Thyroid gland (tissue), 4 donors: ENCODE data around the gene FAM229B.

Experiments used
- POLR2A ChIP-seq, 2 donors: fragments of 450-650 bp; IDR thresholded peaks; one replicate each; pipeline ENCODE4 v1.6.1; 2017; ENCODE audit warnings: antibody characterized with exemption in 2 of 2, mild to moderate bottlenecking in 2 of 2, moderate library complexity in 1 of 2
- TF ChIP-seq, protein P1 (sequence below), 6 experiments: fragments of 200-600 bp in 3 of 6; fragments of 450-650 bp in 3 of 6; sonication (generic) in 3 of 6; IDR thresholded peaks; one replicate each; pipeline ENCODE4 v1.5.1; 2016 to 2019; ENCODE audit warnings: antibody characterized with exemption in 6 of 6, mild to moderate bottlenecking in 2 of 6, inconsistent platforms in 1 of 6, moderate library complexity in 1 of 6

DNA sequence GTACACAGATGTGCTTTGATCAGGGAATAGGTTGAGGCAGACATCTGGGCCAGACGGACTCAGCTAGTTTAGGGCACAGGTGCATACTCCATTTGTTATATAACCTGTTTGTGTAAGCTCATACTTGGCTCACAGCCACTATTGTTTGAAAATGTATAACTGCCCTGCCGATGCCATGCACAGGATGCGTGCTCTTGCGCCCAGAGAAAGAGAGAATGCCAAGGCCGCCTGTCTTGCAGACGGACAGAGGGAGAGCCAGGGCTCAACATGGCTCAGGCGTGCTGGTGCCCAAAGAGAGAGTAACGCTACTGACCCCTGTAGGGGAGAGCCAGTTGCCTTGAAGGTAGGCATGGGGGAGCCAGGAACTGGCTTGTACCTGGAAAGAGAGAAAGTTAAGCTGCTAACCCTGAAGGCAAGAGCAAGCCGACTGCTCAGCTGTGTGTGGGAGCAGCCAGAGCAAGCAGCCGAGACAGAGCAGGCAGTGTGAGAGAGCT is 57.7 kb downstream of the FAM229B start:
- TF ChIP-seq, protein P1, sequence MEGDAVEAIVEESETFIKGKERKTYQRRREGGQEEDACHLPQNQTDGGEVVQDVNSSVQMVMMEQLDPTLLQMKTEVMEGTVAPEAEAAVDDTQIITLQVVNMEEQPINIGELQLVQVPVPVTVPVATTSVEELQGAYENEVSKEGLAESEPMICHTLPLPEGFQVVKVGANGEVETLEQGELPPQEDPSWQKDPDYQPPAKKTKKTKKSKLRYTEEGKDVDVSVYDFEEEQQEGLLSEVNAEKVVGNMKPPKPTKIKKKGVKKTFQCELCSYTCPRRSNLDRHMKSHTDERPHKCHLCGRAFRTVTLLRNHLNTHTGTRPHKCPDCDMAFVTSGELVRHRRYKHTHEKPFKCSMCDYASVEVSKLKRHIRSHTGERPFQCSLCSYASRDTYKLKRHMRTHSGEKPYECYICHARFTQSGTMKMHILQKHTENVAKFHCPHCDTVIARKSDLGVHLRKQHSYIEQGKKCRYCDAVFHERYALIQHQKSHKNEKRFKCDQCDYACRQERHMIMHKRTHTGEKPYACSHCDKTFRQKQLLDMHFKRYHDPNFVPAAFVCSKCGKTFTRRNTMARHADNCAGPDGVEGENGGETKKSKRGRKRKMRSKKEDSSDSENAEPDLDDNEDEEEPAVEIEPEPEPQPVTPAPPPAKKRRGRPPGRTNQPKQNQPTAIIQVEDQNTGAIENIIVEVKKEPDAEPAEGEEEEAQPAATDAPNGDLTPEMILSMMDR (IDR thresholded peaks at IDR 0.05): no peak
- no peak for TF ChIP-seq POLR2A (IDR thresholded peaks at IDR 0.05)
